ENCODE results near the gene NXPH1. TPM values are rescaled to one million over a fixed set of nuclear protein-coding genes. Genes with fewer than 3 reads are reported as not detected.

NXPH1 gene
- not detected for total RNA-seq
- not detected for polyA plus RNA-seq
- long read RNA-seq, donor 1 = 0 reads
- long read RNA-seq, donor 2 = 0 reads

GRCh38 chr7:8433477-8434289 is at the start of gene NXPH1:
Gene NXPH1 (plus strand): TSS chr7:8433609.
- DNase-seq (no peak), ATAC-seq (no peak)
- Histone ChIP-seq H3K4me1 (no peaks in the 10 kb centered on the region), H3K9me3 (no peaks in the 10 kb centered on the region), H3K36me3 (ENCODE audit: insufficient read depth in 1 of 2, low read depth in 1 of 2) (no peaks in the 10 kb centered on the region), H3K27me3 (ENCODE audit: insufficient read depth in 3 of 3, low read length in 2 of 3) (peaks cover 4 to 81% (median 39%) of the 10 kb centered on the region in 3 donors), H3K27ac (no peak within 1 kb of the TSS), H3K4me3 (no peak within 1 kb of the TSS)
- intact Hi-C loops (cut with DNase I) = no loop called here
- WGBS, 3 donors = 1 to 2% (median 1%) methylated on average over 53 to 71 of the region's 71 CpGs
- TF ChIP-seq, protein P1, sequence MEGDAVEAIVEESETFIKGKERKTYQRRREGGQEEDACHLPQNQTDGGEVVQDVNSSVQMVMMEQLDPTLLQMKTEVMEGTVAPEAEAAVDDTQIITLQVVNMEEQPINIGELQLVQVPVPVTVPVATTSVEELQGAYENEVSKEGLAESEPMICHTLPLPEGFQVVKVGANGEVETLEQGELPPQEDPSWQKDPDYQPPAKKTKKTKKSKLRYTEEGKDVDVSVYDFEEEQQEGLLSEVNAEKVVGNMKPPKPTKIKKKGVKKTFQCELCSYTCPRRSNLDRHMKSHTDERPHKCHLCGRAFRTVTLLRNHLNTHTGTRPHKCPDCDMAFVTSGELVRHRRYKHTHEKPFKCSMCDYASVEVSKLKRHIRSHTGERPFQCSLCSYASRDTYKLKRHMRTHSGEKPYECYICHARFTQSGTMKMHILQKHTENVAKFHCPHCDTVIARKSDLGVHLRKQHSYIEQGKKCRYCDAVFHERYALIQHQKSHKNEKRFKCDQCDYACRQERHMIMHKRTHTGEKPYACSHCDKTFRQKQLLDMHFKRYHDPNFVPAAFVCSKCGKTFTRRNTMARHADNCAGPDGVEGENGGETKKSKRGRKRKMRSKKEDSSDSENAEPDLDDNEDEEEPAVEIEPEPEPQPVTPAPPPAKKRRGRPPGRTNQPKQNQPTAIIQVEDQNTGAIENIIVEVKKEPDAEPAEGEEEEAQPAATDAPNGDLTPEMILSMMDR (IDR thresholded peaks at IDR 0.05) = no peak

DNA sequence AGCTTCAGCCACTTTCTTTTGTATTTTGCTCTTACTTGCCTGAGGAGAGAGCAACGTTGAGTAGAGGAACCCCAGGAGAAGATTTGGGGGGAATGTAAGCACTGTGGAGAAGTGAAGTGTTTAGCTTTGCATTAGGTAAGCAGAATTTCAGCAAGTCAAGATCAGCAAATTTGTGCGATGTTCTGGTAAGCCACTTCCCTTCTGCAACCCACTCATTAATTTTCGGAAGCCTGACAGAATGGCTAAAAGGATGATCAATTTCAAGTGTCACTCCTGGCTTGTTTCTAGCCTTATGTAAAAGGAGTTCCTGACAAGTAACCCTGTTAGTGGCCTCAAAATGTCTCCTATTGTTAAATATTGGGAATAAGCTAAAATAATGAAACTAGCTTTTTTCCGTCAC is 48.5 kb upstream of the NXPH1 start:
- TF ChIP-seq, protein P1 (IDR thresholded peaks at IDR 0.05) = no peak
- Histone ChIP-seq H3K4me1 (no peaks in the 10 kb centered on the region), H3K27me3 (ENCODE audit: insufficient read depth in 3 of 3, low read length in 2 of 3) (no peaks in the 10 kb centered on the region), H3K36me3 (ENCODE audit: insufficient read depth in 1 of 2, low read depth in 1 of 2) (no peaks in the 10 kb centered on the region), H3K9me3 (no peaks in the 10 kb centered on the region), H3K4me3 (no peak overlapping the region), H3K27ac (no peak overlapping the region)
- DNase-seq (no peak), ATAC-seq (no peak)
- WGBS, 3 donors = 55 to 60% (median 60%) methylated on average over 4 of the region's 4 CpGs
- intact Hi-C loops (cut with DNase I) = no loop called here

DNA sequence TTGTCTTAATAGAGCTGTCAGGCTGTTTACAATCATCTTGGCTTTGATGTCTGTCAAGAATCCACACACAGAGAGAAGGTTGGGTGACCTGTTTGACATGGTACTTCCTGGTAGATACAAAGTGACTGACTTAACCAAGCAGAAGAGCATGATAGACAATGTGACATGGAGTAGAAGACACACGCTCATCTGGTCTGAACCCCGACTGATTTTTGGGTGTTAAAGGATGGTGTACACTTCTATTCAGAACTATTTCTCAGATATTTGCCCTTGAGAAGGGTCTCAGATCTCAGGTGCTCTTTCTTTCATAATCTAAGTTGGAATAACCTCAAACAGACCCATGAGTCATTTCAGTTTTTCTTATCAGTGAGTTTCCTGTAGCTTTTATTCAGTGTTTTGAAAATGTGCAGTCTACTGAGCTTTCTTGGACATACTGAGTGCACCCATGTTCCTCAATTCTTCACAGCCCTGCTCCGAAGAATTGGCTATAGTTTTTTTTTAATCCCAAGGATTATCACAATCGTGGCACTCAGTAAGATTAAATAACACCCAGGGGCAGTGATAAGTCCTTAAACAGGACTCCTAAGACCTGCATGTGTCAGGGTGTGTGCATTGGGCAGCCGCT is 46.4 kb upstream of the NXPH1 start:
- 43 to 47% (median 47%) methylated on average over 5 of the region's 5 CpGs for WGBS, 3 donors
- DNase-seq (no peak), ATAC-seq (no peak)
- Histone ChIP-seq H3K27me3 (ENCODE audit: insufficient read depth in 3 of 3, low read length in 2 of 3) (peaks cover 0 to 2% (median 0%) of the 10 kb centered on the region in 3 donors), H3K4me1 (no peaks in the 10 kb centered on the region), H3K9me3 (no peaks in the 10 kb centered on the region), H3K27ac (no peak overlapping the region), H3K36me3 (ENCODE audit: insufficient read depth in 1 of 2, low read depth in 1 of 2) (no peaks in the 10 kb centered on the region), H3K4me3 (no peak overlapping the region)
- TF ChIP-seq, protein P1 (IDR thresholded peaks at IDR 0.05) = no peak
- intact Hi-C loops (cut with DNase I) = no loop called here

DNA sequence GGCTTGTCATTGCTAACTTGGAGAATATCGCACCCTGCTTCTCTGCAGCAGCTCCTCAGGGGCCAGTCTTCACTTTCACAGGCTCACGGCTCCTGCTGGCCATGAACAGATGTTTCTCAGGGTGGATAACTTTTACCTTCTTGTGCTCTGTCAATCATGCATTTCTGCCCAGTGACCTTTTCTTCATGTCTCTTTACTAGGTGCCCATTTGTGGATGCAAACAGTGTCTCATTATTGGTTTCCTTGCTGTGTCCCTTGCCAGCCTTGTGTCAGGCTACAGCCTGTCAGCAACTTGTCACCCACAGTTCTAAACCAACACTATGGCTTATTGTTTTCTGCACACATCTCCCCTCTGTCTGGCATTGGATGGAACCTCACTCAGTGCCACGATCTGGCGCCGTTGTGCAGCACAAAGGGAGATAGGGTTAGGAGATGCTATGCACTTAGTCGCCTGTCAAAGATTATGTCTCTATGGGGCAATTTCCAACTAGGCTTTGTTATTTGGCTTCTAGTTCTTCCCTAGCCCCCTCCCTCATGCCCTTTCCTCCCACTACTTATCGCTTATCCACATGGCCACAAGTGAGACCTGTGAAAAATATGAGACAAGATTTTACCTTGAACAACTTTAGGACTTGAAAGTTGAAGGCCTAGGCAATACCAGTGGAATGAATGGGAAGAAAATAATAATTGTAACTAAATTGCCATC is 45.7 kb upstream of the NXPH1 start:
- Histone ChIP-seq H3K4me1 (no peaks in the 10 kb centered on the region), H3K36me3 (ENCODE audit: insufficient read depth in 1 of 2, low read depth in 1 of 2) (no peaks in the 10 kb centered on the region), H3K27ac (no peak overlapping the region), H3K27me3 (ENCODE audit: insufficient read depth in 3 of 3, low read length in 2 of 3) (peaks cover 0 to 2% (median 0%) of the 10 kb centered on the region in 3 donors), H3K9me3 (no peaks in the 10 kb centered on the region), H3K4me3 (no peak overlapping the region)
- TF ChIP-seq, protein P1 (IDR thresholded peaks at IDR 0.05) = no peak
- no peak for ATAC-seq
- intact Hi-C loops (cut with DNase I) = no loop called here
- 72 to 76% (median 72%) methylated on average over 7 of the region's 7 CpGs for WGBS, 3 donors
- DNase-seq = no peak
